ENCODE measurements around the gene KRT75.
"Not testable (repeated sequence)": the region's sequence is repeated elsewhere in the genome, so short reads cannot be mapped to it uniquely, and the experiment has no call there.

Gene KRT75

DNA sequence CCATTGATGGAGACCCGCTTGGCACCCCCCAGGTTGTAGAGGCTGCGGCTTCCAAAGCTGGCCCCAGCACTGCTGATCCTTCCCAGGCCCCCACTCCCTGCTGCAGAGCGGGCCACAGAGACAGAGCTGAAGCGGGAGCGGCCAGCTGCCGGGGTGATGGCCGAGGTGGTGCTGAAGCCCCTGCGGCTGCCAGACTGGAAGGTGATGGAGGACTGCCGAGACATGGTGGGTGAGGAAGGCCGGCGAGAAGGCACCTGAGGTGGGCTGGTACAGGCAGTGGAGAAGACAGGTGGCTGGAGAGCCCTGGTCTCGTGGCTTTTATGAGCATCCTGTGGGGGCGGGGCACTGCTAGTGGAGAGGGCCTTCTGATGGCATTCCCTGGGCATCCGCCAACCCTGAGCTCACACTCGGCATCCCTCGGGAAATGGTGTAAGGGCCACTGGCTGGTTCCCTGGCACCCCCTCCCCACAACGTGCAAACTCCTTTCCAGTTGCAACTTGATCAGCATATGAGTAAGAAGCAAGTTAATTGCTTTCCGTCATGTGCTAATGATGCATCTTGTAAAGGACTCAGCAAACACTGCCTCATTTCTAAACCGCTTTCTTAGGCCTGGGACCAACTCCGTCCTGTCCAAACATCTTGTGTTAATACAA lies at the start of gene KRT75:
Gene KRT75 (minus strand): TSS at position 291 of the 653 bp plus-strand sequence. CDS start 67 bp downstream, at position 224.
- no peak for DNase-seq (ENCODE audit: low read depth in 4 of 4, low spot score in 1 of 4)

DNA sequence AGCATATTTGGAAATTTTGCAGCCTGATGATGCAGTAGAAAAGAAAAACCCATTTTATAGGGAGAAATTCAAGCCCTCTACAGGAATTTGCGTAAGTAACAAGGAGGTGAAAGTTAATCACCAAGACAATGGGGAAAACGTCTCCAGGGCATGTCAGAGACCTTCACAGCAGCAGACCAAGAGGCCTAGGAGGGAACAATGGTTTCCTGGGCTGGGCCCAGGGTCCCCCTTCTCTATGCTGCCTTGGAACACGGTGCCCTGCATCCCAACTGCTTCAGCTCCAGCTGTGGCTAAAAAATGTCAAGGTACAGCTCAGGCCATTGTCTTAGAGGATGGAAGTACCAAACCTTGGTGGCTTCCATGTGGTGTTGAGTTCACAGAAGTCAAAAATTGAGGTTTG lies 45.9 kb upstream of the KRT75 start:
- no peak for DNase-seq (ENCODE audit: low read depth in 4 of 4, low spot score in 1 of 4)

DNA sequence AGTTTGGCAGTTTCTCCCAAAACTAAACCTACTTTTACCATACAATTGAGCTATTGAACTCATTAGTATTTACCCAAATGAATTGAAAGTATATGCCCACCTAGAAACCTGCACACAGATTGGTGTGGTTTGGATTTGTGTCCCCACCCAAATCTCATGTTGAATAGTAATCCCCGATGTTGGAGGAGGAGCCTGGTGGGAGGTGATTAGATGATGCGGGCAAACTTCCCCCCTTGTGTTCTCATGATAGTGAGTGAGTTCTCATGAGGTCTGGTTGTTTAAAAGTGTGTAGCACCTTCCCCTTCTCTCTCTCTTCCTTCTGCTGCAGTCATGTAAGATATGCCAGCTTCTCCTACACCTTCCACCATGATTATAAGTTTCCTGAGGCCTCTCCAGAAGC lies 43.5 kb upstream of the KRT75 start:
- no peak for DNase-seq (ENCODE audit: low read depth in 4 of 4, low spot score in 1 of 4)

DNA sequence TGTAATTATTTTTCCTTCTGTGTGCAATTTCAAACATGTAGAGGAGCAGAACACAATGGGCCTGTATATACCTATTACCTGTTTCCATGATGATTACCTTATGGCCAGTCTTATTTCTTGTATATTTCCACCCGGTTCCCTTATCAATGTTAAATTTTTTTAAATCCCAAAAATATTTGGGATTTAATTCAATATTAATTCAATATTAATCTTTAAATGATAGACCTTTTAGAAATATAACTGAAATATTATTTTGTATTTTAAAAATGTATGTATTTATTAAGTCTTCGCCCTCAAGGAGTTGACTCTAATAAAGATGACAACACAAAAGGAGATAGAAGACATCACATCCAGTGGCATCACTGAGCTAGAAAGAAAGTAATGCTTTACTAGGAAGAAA lies 40.0 kb upstream of the KRT75 start:
- no peak for DNase-seq (ENCODE audit: low read depth in 4 of 4, low spot score in 1 of 4)

DNA sequence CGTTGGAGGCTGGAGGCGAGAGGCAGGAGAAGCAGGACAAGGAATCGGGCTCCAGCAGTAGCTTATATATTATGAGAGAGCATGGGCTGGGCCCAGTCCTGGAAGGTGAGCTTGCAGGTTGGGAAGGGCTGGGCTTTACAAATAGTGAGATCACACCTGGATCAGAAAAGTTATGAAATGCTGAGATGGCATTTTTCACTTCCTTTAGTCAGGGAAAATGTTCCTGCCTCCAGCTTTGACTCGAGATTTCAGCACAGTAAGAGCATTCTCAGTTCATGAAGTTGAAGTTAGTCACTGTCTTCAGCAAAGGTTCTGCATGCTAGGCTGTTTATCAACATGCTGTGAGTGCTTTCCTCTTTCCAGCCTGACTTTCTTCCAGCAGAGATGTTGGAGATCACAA lies 39.6 kb upstream of the KRT75 start, which contains the start of gene KRT6C:
Gene KRT6C (minus strand): TSS at position 38 of the 400 bp plus-strand sequence. CDS start 68 bp downstream, outside the sequence.
- no peak for DNase-seq (ENCODE audit: low read depth in 4 of 4, low spot score in 1 of 4)

DNA sequence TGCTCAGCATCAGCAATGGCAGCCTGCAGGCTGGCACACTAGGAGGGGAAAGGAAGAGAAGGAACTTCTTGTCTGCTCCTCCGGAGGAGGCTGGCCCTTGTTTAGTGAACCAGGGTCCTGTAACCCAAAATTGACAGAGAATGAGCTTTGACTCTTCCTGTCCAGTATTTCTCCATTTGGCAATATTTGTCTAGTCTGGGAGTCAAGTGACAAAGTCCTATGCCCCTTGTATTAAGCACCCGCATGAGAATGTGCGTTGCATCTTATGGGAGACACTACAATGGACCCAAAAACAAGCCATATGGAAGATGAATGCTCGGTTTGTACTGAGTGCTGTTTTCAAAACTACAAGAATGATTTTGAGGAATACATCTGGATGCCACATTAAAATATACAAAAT lies 35.7 kb upstream of the KRT75 start:
- DNase-seq (ENCODE audit: low read depth in 4 of 4, low spot score in 1 of 4) = no peak

DNA sequence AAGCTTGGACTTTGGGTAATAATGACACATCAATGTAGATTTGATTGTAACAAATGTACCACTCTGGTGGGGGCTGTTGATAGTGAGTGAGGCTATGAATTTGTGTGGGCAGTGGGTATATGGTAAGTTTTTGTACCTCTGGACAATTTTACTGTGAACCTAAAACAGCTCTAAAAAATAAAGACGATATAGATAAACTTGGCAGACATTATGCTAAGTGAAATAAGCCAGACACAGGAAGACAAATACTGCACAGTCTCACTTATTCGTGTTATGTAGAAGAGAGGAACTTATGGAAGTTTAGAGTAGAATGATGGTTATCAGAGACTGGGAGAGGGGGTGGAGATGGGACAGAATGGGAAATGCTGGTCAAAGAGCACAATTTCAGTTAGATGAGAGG lies 30.7 kb upstream of the KRT75 start:
- DNase-seq (ENCODE audit: low read depth in 4 of 4, low spot score in 1 of 4) = no peak

DNA sequence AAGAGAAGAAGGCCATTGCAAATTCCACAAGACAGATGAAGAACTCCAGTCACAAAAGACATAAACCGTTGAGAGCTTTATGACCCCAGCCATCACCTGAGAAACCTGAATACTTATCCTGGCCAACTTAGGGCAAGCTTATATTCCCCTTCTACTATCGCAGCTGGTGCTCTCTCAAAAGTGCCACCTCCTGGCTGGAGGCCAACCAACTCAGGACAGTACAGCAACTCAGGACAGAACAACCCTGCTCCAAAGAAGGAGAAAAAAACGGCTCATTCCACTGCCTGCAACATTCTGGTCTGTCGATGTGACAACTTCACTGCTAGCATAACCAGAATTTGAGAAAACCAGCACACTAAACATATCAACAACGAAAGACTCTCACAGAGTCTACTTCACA lies 27.5 kb upstream of the KRT75 start:
- no peak for DNase-seq (ENCODE audit: low read depth in 4 of 4, low spot score in 1 of 4)

DNA sequence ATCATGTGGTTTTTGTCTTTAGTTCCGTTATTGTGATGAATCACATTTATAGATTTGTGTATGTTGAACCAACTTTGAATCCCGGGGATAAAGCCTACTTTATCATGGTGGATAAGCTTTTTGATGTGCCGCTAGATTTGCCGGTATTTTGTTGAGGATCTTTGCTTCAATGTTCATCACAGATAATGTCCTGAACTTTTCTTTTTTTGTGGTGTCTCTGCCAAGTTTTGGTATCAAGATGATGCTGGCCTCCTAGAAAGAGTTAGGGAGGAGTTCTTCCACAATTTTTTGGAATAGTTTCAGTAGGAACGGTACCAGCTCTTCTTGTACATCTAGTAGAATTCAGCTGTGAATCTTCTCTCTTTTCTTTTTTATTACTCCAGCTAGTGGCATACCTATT lies 24.7 kb upstream of the KRT75 start:
- DNase-seq (ENCODE audit: low read depth in 4 of 4, low spot score in 1 of 4) = no peak

DNA sequence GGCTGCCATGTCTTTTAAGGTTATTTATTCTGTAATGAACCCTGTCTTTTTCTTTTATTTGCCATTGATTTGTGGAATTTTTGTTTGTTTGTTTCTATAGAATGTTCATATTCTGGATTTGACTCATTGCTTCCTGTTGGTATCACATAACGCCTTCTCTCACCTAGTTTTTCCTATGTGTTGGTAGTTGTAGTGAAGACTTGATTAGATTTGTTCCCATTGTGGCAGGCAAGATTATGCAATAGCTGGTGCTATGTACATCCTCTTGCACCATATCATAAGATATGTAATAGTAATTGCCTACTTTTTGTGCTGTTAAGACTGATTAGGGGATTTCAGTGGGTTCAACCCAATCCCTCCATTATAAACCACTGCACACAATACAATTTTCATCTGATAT lies 21.6 kb upstream of the KRT75 start:
- DNase-seq (ENCODE audit: low read depth in 4 of 4, low spot score in 1 of 4) = no peak

DNA sequence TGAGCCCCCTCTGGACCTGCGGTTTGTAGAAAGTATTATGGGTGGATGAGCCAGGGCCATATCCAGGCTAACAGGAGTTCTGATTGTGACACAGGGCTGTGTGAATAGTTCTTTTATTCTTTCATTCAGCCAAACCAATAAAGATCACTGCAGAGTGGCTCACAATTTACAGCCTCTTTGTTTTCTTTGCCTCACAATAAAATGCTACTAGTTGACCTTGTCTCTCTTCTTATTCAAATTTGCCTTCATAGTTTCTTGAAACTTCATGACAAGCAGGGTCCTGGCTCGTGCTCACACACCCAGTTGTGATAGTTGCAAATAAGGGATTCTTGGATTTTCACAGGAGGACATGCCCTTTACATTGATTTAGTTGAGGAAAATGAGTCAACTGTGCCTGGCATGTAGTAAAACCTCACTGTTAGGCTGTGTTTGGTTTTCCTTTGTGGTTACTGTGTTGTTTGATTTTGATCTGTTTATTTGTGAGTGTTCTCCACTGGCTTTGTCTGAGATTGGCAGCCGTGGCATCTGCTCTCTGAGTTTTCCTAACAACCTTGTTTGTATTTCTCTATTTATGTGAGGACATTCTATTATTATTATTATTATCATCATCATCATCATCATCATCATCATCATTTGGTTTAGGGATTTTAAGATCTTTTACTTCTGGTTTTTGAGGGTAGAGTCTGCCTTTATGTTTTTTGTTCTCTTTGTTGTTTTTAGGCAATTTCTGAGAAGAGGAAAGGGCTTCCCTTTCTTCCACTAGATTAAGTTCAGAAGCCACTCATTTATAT lies 20.4 kb upstream of the KRT75 start:
- DNase-seq (ENCODE audit: low read depth in 4 of 4, low spot score in 1 of 4) = no peak

DNA sequence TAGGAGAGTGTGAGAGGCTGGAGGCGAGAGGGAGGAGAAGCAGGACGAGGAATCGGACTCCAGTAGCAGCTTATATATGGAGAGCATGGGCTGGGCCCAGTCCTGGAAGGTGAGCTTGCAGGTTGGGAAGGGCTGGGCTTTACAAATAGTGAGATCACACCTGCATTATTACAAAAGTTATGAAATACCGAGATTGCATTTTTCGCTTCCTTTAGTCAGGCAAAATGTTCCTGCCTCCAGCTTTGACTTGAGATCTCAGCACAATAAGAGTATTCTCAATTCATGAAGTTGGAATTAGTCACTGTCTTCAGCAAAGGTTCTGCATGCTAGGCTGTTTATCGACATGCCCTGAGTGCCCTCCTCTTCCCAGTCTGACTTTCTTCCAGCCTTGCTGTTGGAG lies 17.9 kb upstream of the KRT75 start, which contains the start of gene KRT6B:
Gene KRT6B (minus strand): TSS at position 46 of the 400 bp plus-strand sequence. CDS start 68 bp downstream, outside the sequence.
- no peak for DNase-seq (ENCODE audit: low read depth in 4 of 4, low spot score in 1 of 4)

DNA sequence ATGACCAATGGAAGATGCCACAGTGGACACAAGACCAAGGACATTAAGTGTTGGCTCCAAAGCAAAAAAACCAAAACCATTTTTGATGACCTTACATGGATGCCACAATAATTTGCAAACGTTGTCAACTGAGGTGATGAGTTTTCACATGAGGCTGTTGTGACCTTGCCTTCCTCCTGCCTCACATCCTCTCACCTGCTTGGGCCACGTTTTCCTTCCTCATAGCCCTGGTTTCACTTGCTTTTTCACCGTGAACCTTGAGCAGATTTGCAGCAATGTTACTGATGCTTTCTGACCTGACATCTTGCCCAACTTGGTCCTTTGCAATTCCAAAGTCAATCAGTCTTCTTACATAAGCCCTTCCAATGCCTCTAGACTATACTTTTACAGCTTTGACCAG lies 14.1 kb upstream of the KRT75 start:
- DNase-seq (ENCODE audit: low read depth in 4 of 4, low spot score in 1 of 4) = no peak

DNA sequence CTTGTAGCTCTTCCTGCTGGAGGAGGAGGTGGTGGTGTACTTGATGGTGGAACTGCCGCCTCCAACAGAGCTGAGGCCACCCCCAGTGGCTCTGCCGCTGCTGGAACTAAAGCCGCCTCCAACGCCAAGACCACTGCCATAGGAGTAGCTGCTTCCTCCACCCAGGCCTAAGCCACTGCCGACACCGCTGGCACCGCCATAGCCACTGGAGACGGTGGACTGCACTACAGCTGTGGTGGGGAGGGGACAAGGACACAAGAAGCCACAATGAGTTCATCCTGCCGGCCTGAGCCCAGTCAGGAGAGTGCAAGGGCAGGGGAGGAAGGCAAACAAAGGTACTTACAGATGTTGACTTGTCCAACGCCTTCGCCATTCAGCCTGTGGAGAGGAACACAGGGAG lies 13.0 kb upstream of the KRT75 start:
- not testable (repeated sequence) for DNase-seq (ENCODE audit: low read depth in 4 of 4, low spot score in 1 of 4)

DNA sequence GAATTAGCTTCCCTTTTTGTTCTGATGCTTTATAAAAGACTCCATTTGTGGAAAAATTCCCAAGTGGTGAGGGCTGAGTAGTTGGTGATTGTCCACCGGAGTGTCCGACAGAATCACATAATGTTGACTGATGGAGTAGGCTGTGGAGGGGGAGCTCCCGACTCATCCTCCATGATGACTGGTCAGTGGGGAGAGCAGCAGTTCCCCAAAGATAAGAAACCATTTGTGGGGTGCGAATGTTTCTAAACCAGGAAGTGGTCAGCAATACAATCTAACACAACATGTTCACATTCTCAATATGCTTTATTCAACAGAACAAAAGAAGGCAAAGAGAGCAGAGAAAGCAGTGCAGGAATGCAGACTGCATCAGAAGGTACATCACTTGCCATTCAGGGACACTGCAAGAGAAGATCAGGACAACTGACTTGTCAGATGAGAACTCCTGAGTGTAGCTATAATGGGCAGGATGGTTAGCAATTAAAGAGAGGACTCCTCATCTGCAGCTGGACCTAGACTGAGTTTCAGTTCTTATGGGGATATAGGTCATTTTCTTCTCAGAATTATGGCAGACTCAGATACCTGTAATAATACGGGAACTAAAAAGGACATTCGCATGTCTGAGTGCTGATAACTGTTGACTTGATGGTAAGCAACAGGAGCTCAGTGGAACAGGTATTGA lies 12.3 kb upstream of the KRT75 start:
- no peak for DNase-seq (ENCODE audit: low read depth in 4 of 4, low spot score in 1 of 4)

DNA sequence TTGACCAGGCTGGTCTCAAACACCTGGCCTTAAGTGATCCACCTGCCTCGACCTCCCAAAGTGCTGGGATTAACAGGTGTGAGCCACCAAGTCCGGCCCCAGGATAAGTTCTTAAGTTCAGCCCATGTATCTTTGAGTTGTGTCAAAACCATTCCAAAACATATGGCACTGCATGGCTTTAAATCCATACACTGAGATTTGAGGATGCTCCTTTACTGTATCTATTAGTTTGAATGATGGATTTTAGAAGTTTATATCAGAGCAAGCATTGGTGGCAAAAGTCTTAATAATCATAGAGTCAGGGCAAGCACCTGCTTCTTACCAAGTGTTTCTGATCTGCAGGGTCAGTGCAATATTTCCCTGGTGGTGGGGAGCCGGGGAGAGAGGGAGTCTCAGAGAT lies 11.7 kb upstream of the KRT75 start:
- no peak for DNase-seq (ENCODE audit: low read depth in 4 of 4, low spot score in 1 of 4)

DNA sequence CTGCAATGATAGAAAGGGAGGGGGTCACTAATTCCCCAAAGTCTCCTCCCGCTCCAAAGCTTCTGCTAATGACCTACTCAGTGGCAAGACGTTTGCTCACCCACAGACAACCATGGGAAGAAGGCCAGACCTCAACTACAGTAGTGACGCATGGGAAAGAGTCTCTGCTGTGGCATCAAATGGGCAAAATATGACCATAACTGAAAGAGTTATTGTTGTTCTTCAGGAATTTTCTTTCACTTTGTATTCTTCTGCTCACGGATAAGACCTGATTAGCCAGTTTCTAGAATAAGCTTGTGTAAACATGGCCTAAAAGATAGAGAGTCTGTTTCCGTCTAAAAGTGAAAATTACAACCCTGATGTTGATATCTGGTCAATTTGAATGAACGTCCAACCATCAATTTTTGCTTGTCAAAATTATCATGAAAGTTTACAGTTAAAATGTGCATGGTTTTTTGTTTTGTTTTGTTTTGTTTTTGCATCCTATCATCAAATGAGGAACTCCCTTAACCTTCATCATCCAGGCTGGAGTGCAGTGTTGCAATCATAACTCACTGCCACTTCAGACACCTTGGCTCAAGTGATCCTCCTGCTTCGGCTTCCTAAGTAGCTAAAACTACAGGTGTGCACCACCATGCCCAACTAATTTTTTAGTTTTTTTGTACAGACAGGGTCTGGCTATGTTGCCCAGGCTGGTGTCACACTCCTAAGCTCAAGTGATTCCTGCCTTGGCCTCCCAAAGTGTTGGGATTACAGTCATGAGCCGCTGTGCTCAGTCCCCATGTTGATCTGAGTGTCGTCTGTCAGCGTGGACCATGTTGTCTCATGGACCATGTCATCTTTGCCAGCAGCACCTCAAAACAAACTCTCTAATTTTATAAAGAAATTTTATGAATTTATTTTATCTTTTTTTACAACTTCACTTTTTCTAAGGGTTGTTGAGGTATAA lies 10.8 kb upstream of the KRT75 start:
- DNase-seq (ENCODE audit: low read depth in 4 of 4, low spot score in 1 of 4) = no peak

DNA sequence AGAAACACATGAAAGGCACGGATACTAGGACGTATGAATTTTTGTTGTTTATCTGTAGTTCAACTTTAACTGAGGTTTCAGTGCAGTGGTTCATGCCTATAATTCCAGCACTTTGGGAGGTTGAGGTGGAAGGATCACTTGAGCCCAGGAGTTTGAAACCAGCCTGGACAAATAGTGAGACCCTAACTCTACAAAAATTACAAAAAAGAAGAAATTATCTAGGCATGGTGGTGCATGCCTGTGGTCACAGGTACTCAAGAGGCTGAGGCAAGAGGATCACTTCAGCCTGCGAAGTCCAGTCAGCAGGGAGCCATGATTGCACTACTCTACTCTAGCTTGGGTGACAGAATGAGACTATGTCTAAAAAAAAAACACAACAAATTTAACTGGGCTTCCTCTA lies 9.8 kb upstream of the KRT75 start:
- no peak for DNase-seq (ENCODE audit: low read depth in 4 of 4, low spot score in 1 of 4)

DNA sequence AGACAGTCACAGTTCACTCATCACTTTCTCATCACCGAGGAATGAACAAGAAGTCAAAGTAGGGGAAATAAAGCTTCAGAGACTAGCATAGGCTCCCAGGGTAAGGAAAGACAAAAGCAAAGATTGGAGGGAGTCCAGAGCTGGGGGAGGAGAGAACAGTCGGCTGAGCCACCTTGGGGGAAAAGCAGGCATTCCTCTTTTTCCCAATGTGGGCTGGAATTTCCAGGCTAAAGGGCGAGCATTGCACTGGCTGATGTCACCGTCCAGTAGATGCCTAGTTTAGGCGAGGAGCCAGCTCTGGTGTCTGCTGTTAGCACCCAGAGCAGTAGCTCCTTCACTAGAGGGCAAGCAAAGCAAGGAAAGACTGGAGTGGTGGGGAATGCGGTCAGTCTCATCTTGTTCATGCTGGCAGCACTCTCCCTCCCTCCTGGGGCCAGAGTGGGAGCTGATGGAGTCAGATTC lies 8.5 kb upstream of the KRT75 start:
- no peak for DNase-seq (ENCODE audit: low read depth in 4 of 4, low spot score in 1 of 4)

DNA sequence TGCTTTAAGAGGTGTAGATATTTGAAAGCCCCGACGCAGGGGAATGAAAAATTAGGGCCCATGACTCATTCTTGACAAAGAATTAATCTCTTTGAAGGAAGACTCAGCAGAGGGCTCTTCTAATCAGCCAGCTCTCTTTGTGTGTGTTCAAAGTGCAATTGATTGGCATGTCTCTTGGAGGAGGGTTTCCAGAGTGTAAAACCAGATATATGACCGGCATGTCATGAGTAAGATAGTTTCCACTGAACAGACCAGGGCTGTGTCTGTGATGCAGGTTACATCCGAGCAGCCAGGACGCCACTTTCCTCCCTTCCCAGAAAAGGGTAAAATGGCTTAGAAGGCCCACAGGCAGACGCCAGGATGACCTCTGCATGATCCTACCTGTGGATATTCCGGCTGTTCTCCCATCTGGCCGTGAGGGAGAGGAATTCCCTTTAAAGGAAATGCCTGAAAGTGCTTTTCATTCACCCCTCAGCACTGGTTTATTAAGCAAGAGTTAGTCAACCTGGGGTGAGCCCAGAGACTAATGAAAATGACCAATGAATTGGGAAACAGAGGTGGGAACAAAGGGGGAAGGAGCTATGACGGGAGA lies 7.2 kb upstream of the KRT75 start:
- DNase-seq (ENCODE audit: low read depth in 4 of 4, low spot score in 1 of 4) = no peak
